ENCODE data around the gene LCN9.
A peak's percentile ranks its signal among the peaks of the same experiment; 100 is the strongest.

Gene LCN9

GRCh38 chr9:135701959-135702721 is 39.0 kb downstream of the LCN9 start, which contains the start of gene KCNT1:
Gene KCNT1 (plus strand): TSS chr9:135702185. CDS start chr9:135702259, 74 bp downstream.
- DNase-seq (ENCODE audit: low spot score) = no peak
- Histone ChIP-seq H3K36me3 (ENCODE audit: low read depth) (no peaks in the 10 kb centered on the region), H3K4me1 (ENCODE audit: insufficient read depth, poor library complexity, severe bottlenecking) (no peaks in the 10 kb centered on the region), H3K9me3 (ENCODE audit: severe bottlenecking) (no peaks in the 10 kb centered on the region), H3K27ac (ENCODE audit: poor library complexity, severe bottlenecking) (no peak within 1 kb of the TSS), H3K27me3 (ENCODE audit: insufficient read depth, poor library complexity, severe bottlenecking) (peaks cover 21% of the 10 kb centered on the region), H3K4me3 (ENCODE audit: severe bottlenecking) (no peak within 1 kb of the TSS)
- ATAC-seq (ENCODE audit: low read depth) = peak; percentile 67
- TF ChIP-seq CTCF (IDR thresholded peaks at IDR 0.05; ENCODE audit: poor library complexity, severe bottlenecking) = peak; percentile 89

GRCh38 chr9:135703726-135704125 is 40.6 kb downstream of the LCN9 start:
- H3K27me3 ChIP-seq (ENCODE audit: insufficient read depth, poor library complexity, severe bottlenecking) = peaks cover 21% of the 10 kb centered on the region
- DNase-seq (ENCODE audit: low spot score) = no peak

GRCh38 chr9:135704483-135704882 is 41.4 kb downstream of the LCN9 start:
- H3K36me3 ChIP-seq (ENCODE audit: low read depth) = no peaks in the 10 kb centered on the region
- H3K4me3 ChIP-seq (ENCODE audit: severe bottlenecking) = no peak overlapping the region
- no peak overlapping the region for H3K27ac ChIP-seq (ENCODE audit: poor library complexity, severe bottlenecking)
- peaks cover 21% of the 10 kb centered on the region for H3K27me3 ChIP-seq (ENCODE audit: insufficient read depth, poor library complexity, severe bottlenecking)
- H3K4me1 ChIP-seq (ENCODE audit: insufficient read depth, poor library complexity, severe bottlenecking) = no peaks in the 10 kb centered on the region
- DNase-seq (ENCODE audit: low spot score) (no peak), ATAC-seq (ENCODE audit: low read depth) (no peak)
- no peak for TF ChIP-seq CTCF (IDR thresholded peaks at IDR 0.05; ENCODE audit: poor library complexity, severe bottlenecking)
- H3K9me3 ChIP-seq (ENCODE audit: severe bottlenecking) = no peaks in the 10 kb centered on the region

More at GRCh38 chr9:135703726-135704125, 40.6 kb downstream of the LCN9 start:
- no peaks in the 10 kb centered on the region for H3K36me3 ChIP-seq (ENCODE audit: low read depth)
- H3K4me1 ChIP-seq (ENCODE audit: insufficient read depth, poor library complexity, severe bottlenecking) = no peaks in the 10 kb centered on the region
- H3K9me3 ChIP-seq (ENCODE audit: severe bottlenecking) = no peaks in the 10 kb centered on the region
- peak; percentile 24; the same call in 1 of the 3 replicates for ATAC-seq (ENCODE audit: low read depth)
- TF ChIP-seq CTCF (IDR thresholded peaks at IDR 0.05; ENCODE audit: poor library complexity, severe bottlenecking) = no peak
- H3K4me3 ChIP-seq (ENCODE audit: severe bottlenecking) = no peak overlapping the region
- H3K27ac ChIP-seq (ENCODE audit: poor library complexity, severe bottlenecking) = no peak overlapping the region

- ATAC-seq (ENCODE audit: low read depth) (no peak), DNase-seq (ENCODE audit: low spot score) (no peak)
- no peak for TF ChIP-seq CTCF (IDR thresholded peaks at IDR 0.05; ENCODE audit: poor library complexity, severe bottlenecking)
- peaks cover 21% of the 10 kb centered on the region for H3K27me3 ChIP-seq (ENCODE audit: insufficient read depth, poor library complexity, severe bottlenecking)
- no peaks in the 10 kb centered on the region for H3K36me3 ChIP-seq (ENCODE audit: low read depth)
- no peak overlapping the region for H3K4me3 ChIP-seq (ENCODE audit: severe bottlenecking)
- no peak overlapping the region for H3K27ac ChIP-seq (ENCODE audit: poor library complexity, severe bottlenecking)
- H3K4me1 ChIP-seq (ENCODE audit: insufficient read depth, poor library complexity, severe bottlenecking) = no peaks in the 10 kb centered on the region
- no peaks in the 10 kb centered on the region for H3K9me3 ChIP-seq (ENCODE audit: severe bottlenecking)
These were observed 42.3 kb downstream of the LCN9 start for GRCh38 chr9:135705376-135705775.

GRCh38 chr9:135706288-135706687 is 43.2 kb downstream of the LCN9 start:
- no peaks in the 10 kb centered on the region for H3K9me3 ChIP-seq (ENCODE audit: severe bottlenecking)
- H3K27ac ChIP-seq (ENCODE audit: poor library complexity, severe bottlenecking) = no peak overlapping the region
- DNase-seq (ENCODE audit: low spot score) (no peak), ATAC-seq (ENCODE audit: low read depth) (no peak)
- H3K4me3 ChIP-seq (ENCODE audit: severe bottlenecking) = no peak overlapping the region
- H3K36me3 ChIP-seq (ENCODE audit: low read depth) = no peaks in the 10 kb centered on the region
- no peak for TF ChIP-seq CTCF (IDR thresholded peaks at IDR 0.05; ENCODE audit: poor library complexity, severe bottlenecking)
- H3K27me3 ChIP-seq (ENCODE audit: insufficient read depth, poor library complexity, severe bottlenecking) = peaks cover 19% of the 10 kb centered on the region
- no peaks in the 10 kb centered on the region for H3K4me1 ChIP-seq (ENCODE audit: insufficient read depth, poor library complexity, severe bottlenecking)

Measured in RWPE2 (cell line).